Adrenal gland (tissue), 12 donors: ENCODE results near the gene PSAP. TPM values are rescaled to one million over a fixed set of nuclear protein-coding genes. Genes with fewer than 3 reads are reported as not detected.

Experiments used
- DNase-seq, 7 donors: peaks; one replicate each; pipeline ENCODE4 v3.0.0-alpha.2; 2019 to 2020
- H3K27ac ChIP-seq, 5 donors: fragments of 200-600 bp; sonication (generic) in 4 of 5; 1 replicate in 3 of 5; 2 replicates in 2 of 5; pipeline versions ENCODE4 v1.5.1 to v1.8.0; 2016 to 2020; ENCODE audit warnings: mild to moderate bottlenecking in 1 of 5
- H3K27me3 ChIP-seq: fragments of 200-600 bp; 2 replicates; pipeline ENCODE4 v1.8.0; 2021
- H3K36me3 ChIP-seq, 2 donors: fragments of 200-600 bp; replicated peaks in 1 of 2; 1 replicate in 1 of 2; 2 replicates in 1 of 2; pipeline versions ENCODE4 v1.5.1 to v1.8.0; 2018 to 2022
- H3K4me1 ChIP-seq, 2 donors: fragments of 200-600 bp; replicated peaks in 1 of 2; 1 replicate in 1 of 2; 2 replicates in 1 of 2; pipeline versions ENCODE4 v1.5.1 to v1.8.0; 2018 to 2021
- H3K4me3 ChIP-seq, 4 donors: fragments of 200-600 bp; sonication (generic) in 3 of 4; one replicate each; pipeline ENCODE4 v1.5.1; 2016 to 2018
- H3K9me3 ChIP-seq, 3 donors: fragments of 200-600 bp; sonication (generic) in 1 of 3; replicated peaks in 1 of 3; 1 replicate in 2 of 3; 2 replicates in 1 of 3; pipeline versions ENCODE4 v1.5.1 to v1.8.0; 2016 to 2021
- POLR2A ChIP-seq, 2 donors: fragments of 450-650 bp; IDR thresholded peaks; one replicate each; pipeline ENCODE4 v1.6.1; 2017; ENCODE audit warnings: antibody characterized with exemption in 2 of 2, mild to moderate bottlenecking in 2 of 2, moderate library complexity in 1 of 2
- WGBS, 4 donors: extraction: QIAGEN DNeasy Blood & Tissue Kit in 2 of 4; methylation state at CpG; one replicate each; pipeline versions ENCODE4 v1.1.5 to v1.1.7; 2013 to 2017; 5-methylcytosine and 5-hydroxymethylcytosine counted together
- intact Hi-C, 2 donors: fragments of 100-400 bp; cut with DNase I; formaldehyde crosslinking; loops; one replicate each; pipeline versions ENCODE4 v1.14.1 to v1.15.0; 2022 to 2023
- polyA plus RNA-seq, 3 donors: library from polyadenylated mRNA; stranded (reverse); fragments of 200-250 nt in 2 of 3; fragments of 350-450 nt in 1 of 3; fragmentation: Illumina TruSeq in 1 of 3; extraction: RNeasy Lipid Tissue Mini Kit (QIAGEN cat#74804) in 1 of 3; gene quantifications; one replicate each; pipeline ENCODE4 v1.2.3, GENCODE V29; 2013 to 2014
- total RNA-seq, 9 donors: library from RNA; depleted of rRNA in 4 of 9; stranded (reverse); fragments of >200 nt in 4 of 9; fragments of 120-200 nt in 1 of 9; fragmentation: NEBNext Ultra II Directional in 1 of 9; extraction: Animal tissue kit (Norgen Biotek cat#: 25700) in 1 of 9; gene quantifications; one replicate each; pipeline versions ENCODE4 v1.1.0 to v1.2.4, GENCODE V29; 2013 to 2023
- TF ChIP-seq, protein P1 (sequence below), 6 experiments: fragments of 450-650 bp in 4 of 6; fragments of 200-600 bp in 2 of 6; sonication (generic) in 1 of 6; IDR thresholded peaks; 1 replicate in 5 of 6; 2 replicates in 1 of 6; pipeline versions ENCODE4 v1.5.1 to v1.8.0; 2016 to 2021; ENCODE audit warnings: antibody characterized with exemption in 6 of 6, mild to moderate bottlenecking in 2 of 6, moderate library complexity in 1 of 6
- donor health status: healthy with polysubstance abuse.
- donor health status: Bipolar disorder and iron deficiency.
- donor health status: DM: yes; HTN: yes; CAD: no.
- donor health status: DM: no; HTN: no; CAD: no.
- donor health status: DM: no; HTN: no; CAD: no.
- donor health status: DM: yes; HTN: yes; CAD: no.

Gene PSAP
- total and polyA plus RNA-seq, 12 donors = 623 to 3,452 (median 2,140) TPM

DNA sequence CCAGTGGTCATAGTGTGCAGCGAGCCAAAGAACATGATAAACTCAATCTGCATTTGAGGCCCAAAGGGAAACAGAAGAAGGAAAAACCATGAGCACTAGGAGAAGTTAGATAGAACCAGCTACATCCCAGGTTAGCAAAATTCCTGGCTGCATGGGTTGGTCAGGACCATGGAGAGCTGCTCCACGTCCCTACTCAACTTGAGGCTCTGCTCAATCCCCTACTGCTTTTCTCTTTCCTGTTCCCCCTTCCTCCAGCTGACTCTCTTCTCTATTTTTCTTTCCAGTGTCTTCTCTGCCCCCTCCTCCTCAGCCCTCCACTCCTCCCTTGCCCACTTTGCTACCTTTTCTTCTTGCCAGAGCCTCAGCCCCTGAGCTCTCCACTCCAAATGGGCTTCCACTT, 55.8 kb downstream of the PSAP start:
- no peaks in the 10 kb centered on the region for H3K36me3 ChIP-seq
- H3K27me3 ChIP-seq = no peaks in the 10 kb centered on the region
- no peak overlapping the region for H3K4me3 ChIP-seq
- intact Hi-C loops = loop anchor here in 1 of 2 donors (5.0 kb wide), 1 partner anchor 73 kb away; no protein-coding TSS in a partner anchor
- DNase-seq = peak in 1 of 7 donors; percentile 31
- no peak for TF ChIP-seq POLR2A (IDR thresholded peaks at IDR 0.05)
- TF ChIP-seq, protein P1, sequence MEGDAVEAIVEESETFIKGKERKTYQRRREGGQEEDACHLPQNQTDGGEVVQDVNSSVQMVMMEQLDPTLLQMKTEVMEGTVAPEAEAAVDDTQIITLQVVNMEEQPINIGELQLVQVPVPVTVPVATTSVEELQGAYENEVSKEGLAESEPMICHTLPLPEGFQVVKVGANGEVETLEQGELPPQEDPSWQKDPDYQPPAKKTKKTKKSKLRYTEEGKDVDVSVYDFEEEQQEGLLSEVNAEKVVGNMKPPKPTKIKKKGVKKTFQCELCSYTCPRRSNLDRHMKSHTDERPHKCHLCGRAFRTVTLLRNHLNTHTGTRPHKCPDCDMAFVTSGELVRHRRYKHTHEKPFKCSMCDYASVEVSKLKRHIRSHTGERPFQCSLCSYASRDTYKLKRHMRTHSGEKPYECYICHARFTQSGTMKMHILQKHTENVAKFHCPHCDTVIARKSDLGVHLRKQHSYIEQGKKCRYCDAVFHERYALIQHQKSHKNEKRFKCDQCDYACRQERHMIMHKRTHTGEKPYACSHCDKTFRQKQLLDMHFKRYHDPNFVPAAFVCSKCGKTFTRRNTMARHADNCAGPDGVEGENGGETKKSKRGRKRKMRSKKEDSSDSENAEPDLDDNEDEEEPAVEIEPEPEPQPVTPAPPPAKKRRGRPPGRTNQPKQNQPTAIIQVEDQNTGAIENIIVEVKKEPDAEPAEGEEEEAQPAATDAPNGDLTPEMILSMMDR (IDR thresholded peaks at IDR 0.05) = no peak
- H3K27ac ChIP-seq = no peak overlapping the region
- H3K4me1 ChIP-seq = no peaks in the 10 kb centered on the region
- WGBS, 4 donors = 26 to 39% (median 28%) methylated on average over 2 of the region's 2 CpGs
- H3K9me3 ChIP-seq = no peaks in the 10 kb centered on the region

DNA sequence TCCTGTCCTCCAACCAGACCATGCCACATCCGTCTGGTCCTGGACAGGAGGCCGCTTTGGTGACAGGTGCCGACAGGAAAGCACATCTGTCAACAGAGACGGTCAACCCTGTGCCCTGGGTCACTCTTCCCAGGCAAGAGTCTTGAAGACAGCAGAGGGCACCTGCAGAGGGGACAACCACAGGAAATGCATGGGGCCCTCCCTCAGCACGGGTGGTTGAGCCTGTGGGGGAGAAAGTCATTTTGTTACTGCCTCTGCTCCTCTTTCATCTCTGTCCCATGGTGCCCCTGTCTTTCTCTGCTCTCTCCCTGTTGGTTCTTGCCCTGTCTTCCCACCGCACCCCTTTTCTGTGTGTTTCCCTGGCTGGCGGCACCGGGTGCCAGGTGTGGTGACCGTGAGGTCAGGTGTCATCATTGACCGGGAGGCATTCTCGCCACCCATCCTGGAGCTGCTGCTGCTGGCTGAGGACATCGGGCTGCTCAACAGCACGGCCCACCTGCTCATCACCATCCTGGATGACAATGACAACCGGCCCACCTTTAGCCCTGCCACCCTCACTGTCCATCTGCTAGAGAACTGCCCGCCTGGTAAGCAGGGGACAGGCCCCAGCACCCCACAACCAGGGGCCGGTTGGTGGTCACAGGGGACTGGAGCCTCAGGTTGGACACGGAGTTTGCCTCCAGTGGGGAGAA, 60.2 kb downstream of the PSAP start:
- Histone ChIP-seq H3K4me1 (no peaks in the 10 kb centered on the region), H3K4me3 (no peak overlapping the region), H3K9me3 (no peaks in the 10 kb centered on the region), H3K27ac (no peak overlapping the region), H3K27me3 (no peaks in the 10 kb centered on the region), H3K36me3 (no peaks in the 10 kb centered on the region)
- no peak for DNase-seq
- TF ChIP-seq, protein P1 (IDR thresholded peaks at IDR 0.05) = no peak
- TF ChIP-seq POLR2A (IDR thresholded peaks at IDR 0.05) = no peak
- 82 to 89% (median 84%) methylated on average over 8 to 17 of the region's 17 CpGs for WGBS, 4 donors
- intact Hi-C loops = no loop called here

DNA sequence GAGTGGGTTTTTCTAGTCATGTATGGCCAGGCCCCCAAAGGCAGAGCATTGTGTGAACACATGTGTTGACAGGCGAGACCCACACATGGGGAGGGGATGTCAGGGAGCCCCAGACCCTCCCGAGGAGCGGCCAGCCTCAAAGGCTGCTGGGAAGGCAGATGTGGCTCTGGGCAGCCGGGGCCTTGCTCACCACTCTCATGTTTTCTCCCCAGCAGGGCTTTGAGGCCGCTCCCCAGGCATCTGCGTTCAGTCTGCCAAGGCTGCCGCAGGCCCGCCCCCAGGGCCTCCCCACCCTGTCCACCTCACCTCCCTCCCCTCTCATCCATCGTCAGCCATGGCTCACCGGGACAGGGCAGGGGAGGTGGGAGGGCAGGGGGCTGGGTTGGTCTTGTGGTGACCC, 61.2 kb downstream of the PSAP start:
- Histone ChIP-seq H3K27ac (no peak overlapping the region), H3K4me1 (no peaks in the 10 kb centered on the region), H3K27me3 (no peaks in the 10 kb centered on the region), H3K9me3 (no peaks in the 10 kb centered on the region), H3K4me3 (no peak overlapping the region), H3K36me3 (no peaks in the 10 kb centered on the region)
- 64 to 75% (median 68%) methylated on average over 2 to 10 of the region's 10 CpGs for WGBS, 4 donors
- TF ChIP-seq, protein P1 (IDR thresholded peaks at IDR 0.05) = no peak
- TF ChIP-seq POLR2A (IDR thresholded peaks at IDR 0.05) = no peak
- DNase-seq = no peak
- intact Hi-C loops = no loop called here

DNA sequence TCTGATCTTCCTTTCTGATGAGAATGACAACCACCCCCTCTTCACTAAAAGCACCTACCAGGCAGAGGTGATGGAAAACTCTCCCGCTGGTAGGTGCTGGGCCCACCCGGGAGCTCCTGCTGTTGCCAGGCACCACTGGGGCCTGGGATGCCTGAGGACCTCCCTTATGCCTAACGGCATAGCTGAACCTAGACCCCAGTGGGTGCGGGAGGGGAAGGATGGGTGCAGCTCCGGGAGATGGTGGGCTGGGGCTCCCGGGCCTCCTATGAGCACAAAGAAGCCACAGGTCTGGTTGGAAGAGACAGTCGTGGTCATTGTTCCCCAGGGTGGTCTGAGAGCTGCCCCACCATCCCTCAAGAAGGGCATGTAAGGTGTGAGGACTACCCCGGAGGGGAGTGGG, 62.1 kb downstream of the PSAP start:
- no peaks in the 10 kb centered on the region for H3K27me3 ChIP-seq
- no peaks in the 10 kb centered on the region for H3K9me3 ChIP-seq
- H3K36me3 ChIP-seq = no peaks in the 10 kb centered on the region
- H3K4me1 ChIP-seq = no peaks in the 10 kb centered on the region
- H3K4me3 ChIP-seq = no peak overlapping the region
- DNase-seq = no peak
- WGBS, 4 donors = 80 to 85% (median 82%) methylated on average over 2 to 8 of the region's 8 CpGs
- TF ChIP-seq POLR2A (IDR thresholded peaks at IDR 0.05) = no peak
- TF ChIP-seq, protein P1 (IDR thresholded peaks at IDR 0.05) = no peak
- intact Hi-C loops = no loop called here
- no peak overlapping the region for H3K27ac ChIP-seq
